Adrenal gland (tissue), 5 donors: Measurements from ENCODE around the gene BTBD16.

ENCODE experiments used
- CTCF ChIP-seq, 6 experiments: fragments of 450-650 bp in 4 of 6; fragments of 200-600 bp in 2 of 6; sonication (generic) in 1 of 6; IDR thresholded peaks; 1 replicate in 5 of 6; 2 replicates in 1 of 6; pipeline versions ENCODE4 v1.5.1 to v1.8.0; 2016 to 2021; ENCODE audit warnings: antibody characterized with exemption in 6 of 6, mild to moderate bottlenecking in 2 of 6, moderate library complexity in 1 of 6
- POLR2A ChIP-seq, 2 donors: fragments of 450-650 bp; IDR thresholded peaks; one replicate each; pipeline ENCODE4 v1.6.1; 2017; ENCODE audit warnings: antibody characterized with exemption in 2 of 2, mild to moderate bottlenecking in 2 of 2, moderate library complexity in 1 of 2
- donor health status: DM: no; HTN: no; CAD: no.

DNA sequence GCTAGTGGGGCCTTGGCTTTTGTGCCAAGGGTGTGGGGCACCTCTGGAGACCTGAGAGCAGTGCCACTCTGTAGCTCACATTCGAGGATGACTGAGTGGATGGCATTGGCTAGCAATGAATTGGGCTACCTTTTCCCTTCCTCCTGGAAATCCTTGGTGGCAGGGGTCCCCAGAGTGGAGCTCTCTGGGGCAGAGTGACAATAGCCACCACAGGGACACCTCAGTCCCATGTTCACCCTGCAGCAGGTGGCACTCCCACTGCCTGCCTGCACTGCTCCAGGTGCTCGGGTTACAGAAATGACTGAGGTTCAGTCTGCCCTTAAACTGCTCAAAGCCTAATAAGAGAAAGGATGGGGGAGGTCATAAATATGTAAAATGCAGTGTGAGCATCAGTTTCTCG lies 17.8 kb downstream of the BTBD16 start:
- no peak for TF ChIP-seq CTCF (IDR thresholded peaks at IDR 0.05)
- TF ChIP-seq POLR2A (IDR thresholded peaks at IDR 0.05): no peak
